Adrenal gland (tissue), 5 donors: ENCODE results near the gene RAD51B.

Experiments
- POLR2A ChIP-seq, 2 donors: fragments of 450-650 bp; IDR thresholded peaks; one replicate each; pipeline ENCODE4 v1.6.1; 2017; ENCODE audit warnings: antibody characterized with exemption in 2 of 2, mild to moderate bottlenecking in 2 of 2, moderate library complexity in 1 of 2
- TF ChIP-seq, protein P1 (sequence below), 6 experiments: fragments of 450-650 bp in 4 of 6; fragments of 200-600 bp in 2 of 6; sonication (generic) in 1 of 6; IDR thresholded peaks; 1 replicate in 5 of 6; 2 replicates in 1 of 6; pipeline versions ENCODE4 v1.5.1 to v1.8.0; 2016 to 2021; ENCODE audit warnings: antibody characterized with exemption in 6 of 6, mild to moderate bottlenecking in 2 of 6, moderate library complexity in 1 of 6
- donor health status: DM: no; HTN: no; CAD: no.

DNA sequence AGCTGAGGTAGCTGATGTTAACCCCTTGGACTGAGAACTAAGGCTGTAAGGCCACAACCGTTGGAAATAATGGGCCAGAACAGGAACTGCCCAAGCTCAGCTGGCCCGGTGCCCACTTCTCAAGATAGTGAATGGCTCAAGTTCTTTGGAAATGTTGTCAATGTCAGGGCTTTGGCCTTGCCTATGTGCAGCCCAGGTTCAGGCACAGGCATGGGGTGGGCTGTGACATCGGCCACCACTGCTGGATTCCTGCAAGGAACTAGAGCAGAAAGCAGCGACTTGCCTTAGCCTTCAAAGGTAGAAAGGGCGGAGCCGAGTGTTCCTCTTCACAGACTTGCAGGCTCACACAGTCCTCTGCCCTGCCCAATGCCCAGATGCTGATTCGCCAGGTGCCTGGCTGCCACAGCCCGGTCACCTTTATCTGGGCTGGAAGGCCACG lies 682.1 kb downstream of the RAD51B start:
- TF ChIP-seq, protein P1, sequence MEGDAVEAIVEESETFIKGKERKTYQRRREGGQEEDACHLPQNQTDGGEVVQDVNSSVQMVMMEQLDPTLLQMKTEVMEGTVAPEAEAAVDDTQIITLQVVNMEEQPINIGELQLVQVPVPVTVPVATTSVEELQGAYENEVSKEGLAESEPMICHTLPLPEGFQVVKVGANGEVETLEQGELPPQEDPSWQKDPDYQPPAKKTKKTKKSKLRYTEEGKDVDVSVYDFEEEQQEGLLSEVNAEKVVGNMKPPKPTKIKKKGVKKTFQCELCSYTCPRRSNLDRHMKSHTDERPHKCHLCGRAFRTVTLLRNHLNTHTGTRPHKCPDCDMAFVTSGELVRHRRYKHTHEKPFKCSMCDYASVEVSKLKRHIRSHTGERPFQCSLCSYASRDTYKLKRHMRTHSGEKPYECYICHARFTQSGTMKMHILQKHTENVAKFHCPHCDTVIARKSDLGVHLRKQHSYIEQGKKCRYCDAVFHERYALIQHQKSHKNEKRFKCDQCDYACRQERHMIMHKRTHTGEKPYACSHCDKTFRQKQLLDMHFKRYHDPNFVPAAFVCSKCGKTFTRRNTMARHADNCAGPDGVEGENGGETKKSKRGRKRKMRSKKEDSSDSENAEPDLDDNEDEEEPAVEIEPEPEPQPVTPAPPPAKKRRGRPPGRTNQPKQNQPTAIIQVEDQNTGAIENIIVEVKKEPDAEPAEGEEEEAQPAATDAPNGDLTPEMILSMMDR (IDR thresholded peaks at IDR 0.05), result no peak
- TF ChIP-seq POLR2A (IDR thresholded peaks at IDR 0.05), result no peak
